Globus pallidus (tissue), 1 donor: ENCODE data around the gene ZNFX1.
"Not testable (repeated sequence)": the region's sequence is repeated elsewhere in the genome, so short reads cannot be mapped to it uniquely, and the experiment has no call there.

Experiments
- DNase-seq: peaks from one replicate; pipeline ENCODE4 v3.0.0-alpha.2; 2015; ENCODE audit warnings: low spot score

ZNFX1 gene

GRCh38 chr20:49210101-49210756 lies 67.6 kb downstream of the ZNFX1 start:
- no peak for DNase-seq

GRCh38 chr20:49207076-49207475 lies 70.8 kb downstream of the ZNFX1 start:
- no peak for DNase-seq

DNA sequence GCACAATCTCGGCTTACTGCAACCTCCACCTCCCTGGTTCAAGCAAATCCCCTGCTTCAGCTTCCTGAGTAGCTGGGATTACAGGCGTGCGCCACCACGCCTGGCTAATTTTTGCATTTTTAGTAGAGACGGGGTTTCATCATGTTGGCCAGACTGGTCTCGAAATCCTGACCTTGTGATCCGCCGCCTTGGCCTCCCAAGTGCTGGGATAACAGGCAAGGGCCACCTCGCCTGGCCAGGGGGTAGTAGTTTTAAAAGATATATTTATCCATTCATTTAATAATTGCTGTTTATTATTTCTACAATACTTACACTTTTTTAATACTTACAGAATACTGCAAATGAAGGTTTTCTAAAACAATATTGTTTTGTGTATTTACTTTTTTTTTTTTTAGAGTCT lies 74.1 kb downstream of the ZNFX1 start:
- DNase-seq = no peak

- DNase-seq = no peak
Observed at GRCh38 chr20:49203011-49203410, 74.8 kb downstream of the ZNFX1 start.

DNA sequence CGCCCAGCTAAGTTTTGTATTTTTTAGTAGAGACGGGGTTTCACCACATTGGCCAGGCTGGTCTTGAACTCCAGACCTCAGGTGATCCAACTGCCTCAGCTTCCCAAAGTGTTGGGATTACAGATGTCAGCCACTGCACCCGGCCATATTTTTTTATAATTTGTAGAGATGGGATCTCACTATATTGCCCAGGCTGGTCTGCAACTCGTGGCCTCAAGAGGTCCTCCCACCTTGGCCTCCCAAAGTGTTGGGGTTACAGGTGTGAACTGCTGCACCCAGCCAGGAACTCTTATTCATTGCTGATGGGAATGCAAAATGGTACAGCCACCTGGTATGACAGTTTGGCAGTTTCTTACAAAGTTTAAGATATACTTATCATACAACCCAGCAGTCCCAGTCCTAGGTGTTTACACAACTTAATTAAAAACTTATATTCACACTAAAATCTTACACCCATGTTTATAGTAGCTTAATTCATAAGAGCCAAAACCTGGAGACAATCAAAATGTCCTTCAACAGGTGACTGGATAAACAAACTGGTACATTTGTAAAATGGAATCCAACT lies 78.0 kb downstream of the ZNFX1 start:
- DNase-seq = no peak

GRCh38 chr20:49192944-49193518 lies 84.8 kb downstream of the ZNFX1 start:
- not testable (repeated sequence) for DNase-seq
